SU-DHL-6 (cell line): Measurements from ENCODE around the gene RGS3.

ENCODE experiments used
- H2AFZ ChIP-seq: fragments of 200-600 bp; sonication (generic); 2 replicates; pipeline ENCODE4 v1.6.1; 2014; ENCODE audit warnings: low read depth, mild to moderate bottlenecking, moderate library complexity, mixed read lengths, antibody characterized with exemption, low read length; ENCODE audit not compliant: severe bottlenecking
- H3F3A ChIP-seq: fragments of 200-600 bp; shearing (Covaris generic); 2 replicates; pipeline ENCODE4 v1.6.0; 2016; ENCODE audit warnings: antibody characterized with exemption, mild to moderate bottlenecking; ENCODE audit not compliant: insufficient read depth
- H3K27ac ChIP-seq: fragments of 200-600 bp; sonication (generic); 2 replicates; pipeline ENCODE4 v1.5.1; 2016; ENCODE audit warnings: low read depth, mild to moderate bottlenecking, low read length, moderate library complexity, mixed read lengths
- H3K27me3 ChIP-seq: fragments of 200-600 bp; sonication (generic), shearing (Covaris generic); 2 replicates; pipeline ENCODE4 v1.6.0; 2014; ENCODE audit warnings: mild to moderate bottlenecking, low read length
- H3K36me3 ChIP-seq: fragments of 200-600 bp; sonication (generic); 2 replicates; pipeline ENCODE4 v1.6.1; 2014; ENCODE audit warnings: mild to moderate bottlenecking, low read length, mixed read lengths
- H3K4me2 ChIP-seq: fragments of 300-600, 200-600 bp; shearing (Covaris generic), sonication (generic); 2 replicates; pipeline ENCODE4 v1.6.0; 2014; ENCODE audit warnings: low read length, low read depth, mild to moderate bottlenecking; ENCODE audit not compliant: poor library complexity, severe bottlenecking
- H3K4me3 ChIP-seq: fragments of 200-600 bp; sonication (generic); 2 replicates; pipeline ENCODE4 v1.5.1; 2014; ENCODE audit warnings: antibody characterized with exemption, low read length, mild to moderate bottlenecking, mixed read lengths; ENCODE audit not compliant: insufficient read depth, poor library complexity, severe bottlenecking
- H3K79me2 ChIP-seq: fragments of 200-600 bp; sonication (generic); 2 replicates; pipeline ENCODE4 v1.6.1; 2014; ENCODE audit warnings: mild to moderate bottlenecking, low read length, moderate library complexity; ENCODE audit not compliant: insufficient read depth
- H3K9ac ChIP-seq: fragments of 200-600 bp; sonication (generic); 2 replicates; pipeline ENCODE4 v1.7.0; 2014; ENCODE audit warnings: mild to moderate bottlenecking, low read length
- H3K9me2 ChIP-seq: fragments of 200-600 bp; sonication (generic); replicated peaks from 2 replicates; pipeline ENCODE4 v1.6.1; 2014; ENCODE audit warnings: low read length; ENCODE audit not compliant: insufficient read depth
- H3K9me3 ChIP-seq: fragments of 200-600 bp; sonication (generic); 2 replicates; pipeline ENCODE4 v1.6.1; 2014; ENCODE audit warnings: low read length, mixed read lengths; ENCODE audit not compliant: insufficient read depth
- H4K20me1 ChIP-seq: fragments of 200-600 bp; sonication (generic); 2 replicates; pipeline ENCODE4 v1.6.1; 2014; ENCODE audit warnings: low read depth, mild to moderate bottlenecking, antibody characterized with exemption, low read length, moderate library complexity, mixed read lengths
- CTCF ChIP-seq: fragments of 200-600 bp; sonication (generic); IDR thresholded peaks from one replicate; pipeline ENCODE4 v1.5.1; 2017; ENCODE audit warnings: antibody characterized with exemption, mild to moderate bottlenecking, low read length, moderate library complexity; ENCODE audit not compliant: insufficient read depth, poor library complexity, severe bottlenecking
- EZH2phosphoT487 ChIP-seq: fragments of 200-600 bp; sonication (generic), shearing (Covaris generic); conservative IDR thresholded peaks from 2 replicates; pipeline ENCODE4 v1.6.1; 2018; ENCODE audit warnings: mild to moderate bottlenecking, antibody characterized with exemption, low read length, moderate library complexity, mixed read lengths

RGS3 gene

GRCh38 chr9:113499153-113499875 is 35.8 kb downstream of the RGS3 start:
- H3K27ac ChIP-seq, result no peak overlapping the region
- no peaks in the 10 kb centered on the region for H4K20me1 ChIP-seq
- H3K36me3 ChIP-seq, result no peaks in the 10 kb centered on the region
- no peaks in the 10 kb centered on the region for H3F3A ChIP-seq
- TF ChIP-seq CTCF (no peak), EZH2phosphoT487 (no peak)
- no peaks in the 10 kb centered on the region for H3K9me3 ChIP-seq
- no peak overlapping the region for H3K4me3 ChIP-seq
- H2AFZ ChIP-seq, result no peak overlapping the region
- no peaks in the 10 kb centered on the region for H3K9me2 ChIP-seq
- no peaks in the 10 kb centered on the region for H3K27me3 ChIP-seq
- H3K9ac ChIP-seq, result no peak overlapping the region
- no peak overlapping the region for H3K4me2 ChIP-seq
- H3K79me2 ChIP-seq, result no peaks in the 10 kb centered on the region

GRCh38 chr9:113499876-113500497 is 36.5 kb downstream of the RGS3 start:
- no peaks in the 10 kb centered on the region for H4K20me1 ChIP-seq
- no peak overlapping the region for H3K4me2 ChIP-seq

GRCh38 chr9:113501129-113501686 is 37.7 kb downstream of the RGS3 start:
- Histone ChIP-seq H4K20me1 (no peaks in the 10 kb centered on the region), H3F3A (no peaks in the 10 kb centered on the region), H3K4me3 (no peak overlapping the region), H3K36me3 (no peaks in the 10 kb centered on the region), H3K9ac (no peak overlapping the region), H3K27ac (no peak overlapping the region), H3K27me3 (no peaks in the 10 kb centered on the region), H2AFZ (no peak overlapping the region), H3K4me2 (no peak overlapping the region), H3K9me3 (no peaks in the 10 kb centered on the region), H3K79me2 (no peaks in the 10 kb centered on the region), H3K9me2 (no peaks in the 10 kb centered on the region)
- TF ChIP-seq CTCF (no peak), EZH2phosphoT487 (no peak)

More at GRCh38 chr9:113499876-113500497, 36.5 kb downstream of the RGS3 start:
- no peak overlapping the region for H3K9ac ChIP-seq
- H3F3A ChIP-seq, result no peaks in the 10 kb centered on the region
- no peaks in the 10 kb centered on the region for H3K27me3 ChIP-seq
- TF ChIP-seq EZH2phosphoT487 (no peak), CTCF (no peak)
- no peak overlapping the region for H2AFZ ChIP-seq
- no peaks in the 10 kb centered on the region for H3K79me2 ChIP-seq
- no peaks in the 10 kb centered on the region for H3K36me3 ChIP-seq
- H3K9me2 ChIP-seq, result no peaks in the 10 kb centered on the region
- H3K4me3 ChIP-seq, result no peak overlapping the region
- no peaks in the 10 kb centered on the region for H3K9me3 ChIP-seq
- H3K27ac ChIP-seq, result no peak overlapping the region
